GM12878 (cell line): ENCODE results near the gene CLCNKB. TPM values are rescaled to one million over a fixed set of nuclear protein-coding genes. Genes with fewer than 3 reads are reported as not detected.

Source experiments
- ATAC-seq: fragments of 200-7000 bp; cut with Tn5 transposase; 3 replicates; pipeline ENCODE4 v1.9.1; 2020; ENCODE audit warnings: mild to moderate bottlenecking, moderate library complexity
- BruUV-seq: library from RNA; stranded (reverse); fragments of 400-500 nt; replicated peaks from 2 replicates; lab custom pipeline; 2021; lab: Mats Ljungman, UMichigan
- CTCF ChIA-PET: fragments of 300-600 bp; sonication (Branson Sonifier 250); formaldehyde crosslinking; extraction: SDS; loops from one replicate; lab custom pipeline; 2021; ENCODE audit warnings: inconsistent platforms; lab: Yijun Ruan, JAX
- POLR2A ChIA-PET: fragments of 350-600 bp; formaldehyde crosslinking; extraction: SDS; loops from one replicate; lab custom pipeline; 2021; ENCODE audit warnings: inconsistent platforms; lab: Charles Lee
- RAD21 ChIA-PET: fragments of 300-600 bp; sonication (Branson Sonifier 250); formaldehyde crosslinking; loops from one replicate; lab custom pipeline; 2023; ENCODE audit warnings: antibody characterized with exemption; ENCODE audit not compliant: unreplicated experiment; lab: Charles Lee
- SMC1A ChIA-PET: fragments of 300-600 bp; sonication (Branson Sonifier 250); formaldehyde crosslinking; loops from one replicate; lab custom pipeline; 2023; ENCODE audit not compliant: unreplicated experiment, uncharacterized antibody; lab: Charles Lee
- DNase-seq: peaks from one replicate; pipeline ENCODE4 v3.0.0-alpha.2; 2011; ENCODE audit warnings: low read depth, low spot score
- FAIRE-seq: peaks from 3 replicates; lab custom pipeline; 2011; peaks lifted over from hg19 to GRCh38; lab: Jason Lieb, UNC
- H2AFZ ChIP-seq: 2 replicates; pipeline ENCODE4 v1.6.0; 2011; ENCODE audit warnings: low read depth, low read length, control low read depth; ENCODE audit not compliant: control insufficient read depth
- H3K27ac ChIP-seq: 2 replicates; pipeline ENCODE4 v1.5.1; 2011; ENCODE audit warnings: control low read depth; ENCODE audit not compliant: control insufficient read depth, insufficient read depth
- H3K27me3 ChIP-seq, 2 experiments: replicated peaks in 1 of 2; 2 replicates each; pipeline versions ENCODE4 v1.6.0 to v1.6.1; 2011; ENCODE audit warnings: low read length in 1 of 2; ENCODE audit not compliant: control insufficient read depth in 2 of 2, insufficient read depth in 2 of 2
- H3K36me3 ChIP-seq, 2 experiments: 2 replicates each; pipeline ENCODE4 v1.5.1; 2011; ENCODE audit warnings: low read length in 1 of 2; ENCODE audit not compliant: control insufficient read depth in 2 of 2, insufficient read depth in 2 of 2
- H3K4me1 ChIP-seq: 2 replicates; pipeline ENCODE4 v1.6.1; 2011; ENCODE audit warnings: mild to moderate bottlenecking, low read length, moderate library complexity, mixed read lengths; ENCODE audit not compliant: control insufficient read depth, insufficient read depth
- H3K4me2 ChIP-seq: 2 replicates; pipeline ENCODE4 v1.6.0; 2011; ENCODE audit warnings: control low read depth; ENCODE audit not compliant: control insufficient read depth, insufficient read depth
- H3K4me3 ChIP-seq: fragments of 200-600 bp; sonication (generic); 2 replicates; pipeline ENCODE4 v1.5.1; 2016
- H3K79me2 ChIP-seq: 2 replicates; pipeline ENCODE4 v1.6.0; 2011; ENCODE audit warnings: low read length; ENCODE audit not compliant: control insufficient read depth, insufficient read depth
- H3K9ac ChIP-seq: 2 replicates; pipeline ENCODE4 v1.8.0; 2011; ENCODE audit warnings: low read length, control low read depth, mixed read lengths; ENCODE audit not compliant: control insufficient read depth, insufficient read depth
- H3K9me3 ChIP-seq: replicated peaks from 3 replicates; pipeline ENCODE4 v1.5.1; 2011; ENCODE audit warnings: mild to moderate bottlenecking, low read length; ENCODE audit not compliant: control insufficient read depth, insufficient read depth
- H4K20me1 ChIP-seq: 2 replicates; pipeline ENCODE4 v1.6.0; 2011; ENCODE audit not compliant: control insufficient read depth, insufficient read depth
- BHLHE40 ChIP-seq, 2 experiments: fragments of 450-650 bp in 1 of 2; IDR thresholded peaks; 2 replicates each; pipeline ENCODE4 v1.6.1; 2011 to 2017; ENCODE audit warnings: low read depth in 2 of 2, borderline replicate concordance in 1 of 2, improper control_type of control experiment in 1 of 2, low read length in 1 of 2, mild to moderate bottlenecking in 1 of 2
- GATAD2B ChIP-seq: fragments of 450-650 bp; conservative IDR thresholded peaks from 2 replicates; pipeline ENCODE4 v1.6.1; 2017; ENCODE audit warnings: low read depth, mild to moderate bottlenecking, moderate library complexity
- HDGF ChIP-seq: fragments of 450-650 bp; IDR thresholded peaks from 2 replicates; pipeline ENCODE4 v1.6.1; 2016; ENCODE audit warnings: antibody characterized with exemption
- LARP7 ChIP-seq: fragments of 450-650 bp; IDR thresholded peaks from 2 replicates; pipeline ENCODE4 v1.6.1; 2017; ENCODE audit warnings: mild to moderate bottlenecking
- MTA2 ChIP-seq: fragments of 450-650 bp; IDR thresholded peaks from 2 replicates; pipeline ENCODE4 v1.6.1; 2016; ENCODE audit warnings: low read depth, mild to moderate bottlenecking, moderate library complexity
- POLR2A ChIP-seq: IDR thresholded peaks from 2 replicates; pipeline ENCODE4 v1.6.1; 2011; ENCODE audit warnings: low read depth, mild to moderate bottlenecking, low read length
- RUNX3 ChIP-seq: IDR thresholded peaks from 2 replicates; pipeline ENCODE4 v1.6.1; 2012; ENCODE audit warnings: low read length, inconsistent platforms
- SMC3 ChIP-seq: IDR thresholded peaks from 2 replicates; pipeline ENCODE4 v1.6.1; 2011; ENCODE audit warnings: low read length, improper control_type of control experiment, borderline replicate concordance
- STAT1 ChIP-seq: fragments of 450-650 bp; conservative IDR thresholded peaks from 2 replicates; pipeline ENCODE4 v1.6.1; 2014; ENCODE audit warnings: antibody characterized with exemption, mild to moderate bottlenecking
- TARDBP ChIP-seq: IDR thresholded peaks from 2 replicates; pipeline ENCODE4 v1.6.1; 2016; ENCODE audit warnings: borderline replicate concordance
- USF1 ChIP-seq: IDR thresholded peaks from 2 replicates; pipeline ENCODE4 v1.6.1; 2011; ENCODE audit warnings: borderline replicate concordance, low read depth, mild to moderate bottlenecking, moderate library complexity, mixed read lengths, low read length; ENCODE audit not compliant: insufficient read depth; ENCODE audit errors: extremely low read length
- WRNIP1 ChIP-seq: IDR thresholded peaks from 2 replicates; pipeline ENCODE4 v1.6.1; 2011; ENCODE audit warnings: low read depth, low read length, improper control_type of control experiment, borderline replicate concordance
- ZBTB11 ChIP-seq: fragments of 450-650 bp; formaldehyde crosslinking; IDR thresholded peaks from 2 replicates; pipeline ENCODE4 v1.5.0; 2022; ENCODE audit warnings: mild to moderate bottlenecking, missing genetic modification characterization
- ZBTB4 ChIP-seq: fragments of 450-650 bp; formaldehyde crosslinking; IDR thresholded peaks from 2 replicates; pipeline ENCODE4 v1.4.0; 2022; ENCODE audit warnings: mild to moderate bottlenecking, moderate library complexity
- ZNF384 ChIP-seq: IDR thresholded peaks from 2 replicates; pipeline ENCODE4 v1.6.1; 2012; ENCODE audit warnings: low read depth, mild to moderate bottlenecking, low read length, improper control_type of control experiment, borderline replicate concordance
- WGBS: methylation state at CpG from one replicate; pipeline ENCODE4 v1.1.6; 2016; ENCODE audit warnings: low lambda C conversion rate; ENCODE audit not compliant: insufficient replicate concordance, insufficient coverage; ENCODE audit errors: missing lambda C conversion rate; 5-methylcytosine and 5-hydroxymethylcytosine counted together
- in situ Hi-C: fragments of 300-500 bp; cut with MboI; formaldehyde crosslinking; loops from 9 replicates; pipeline ENCODE4 v1.14.3; 2018; ENCODE audit warnings: mixed read lengths
- intact Hi-C: fragments of 100-400 bp; cut with micrococcal nuclease; formaldehyde crosslinking; loops from one replicate; pipeline ENCODE4 v1.14.2; 2022; ENCODE audit not compliant: unreplicated experiment
- polyA plus RNA-seq, 11 experiments: library from polyadenylated mRNA; depleted of rRNA in 4 of 11; unstranded in 6 of 11; stranded (reverse) in 5 of 11; fragments of >200 nt; fragmentation: Nextera tagmentation in 4 of 11; fragmentation: Illumina TruSeq in 1 of 11; extraction: Ambion mirVana in 4 of 11; extraction: Trizol in 1 of 11; gene quantifications; 1 replicate in 1 of 11; 2 replicates in 10 of 11; pipeline versions ENCODE4 v1.2.1 to v1.2.3, GENCODE V29; 2011 to 2016; ENCODE audit warnings: inconsistent platforms in 2 of 11, missing spikeins in 2 of 11, low read depth in 1 of 11
- total RNA-seq, 4 experiments: library from RNA; depleted of rRNA in 3 of 4; stranded (reverse); fragments of >200 nt in 3 of 4; fragmentation: Illumina TruSeq in 1 of 4; extraction: Trizol in 1 of 4; gene quantifications; 2 replicates each; pipeline versions ENCODE4 v1.2.1 to v1.2.3, GENCODE V29; 2013 to 2021

The CLCNKB gene
- total and polyA plus RNA-seq, 10 of the 15 experiments (the other 5 are each of a cell fraction or from before 2014, with no cell fraction given) = 0.05 TPM; not detected in 9

GRCh38 chr1:16082283-16083038, 38.9 kb downstream of the CLCNKB start:
- in situ Hi-C loops = loop anchor here (5.0 kb wide), 1 partner anchor 100 kb away; no protein-coding TSS in a partner anchor
- Histone ChIP-seq H3K9me3 (no peaks in the 10 kb centered on the region), H3K4me3 (no peak overlapping the region), H3K4me1 (peaks cover 8% of the 10 kb centered on the region), H3K27ac (no peak overlapping the region), H3K36me3 (no peaks in the 10 kb centered on the region), H3K79me2 (no peaks in the 10 kb centered on the region), H3K27me3 (no peaks in the 10 kb centered on the region), H3K4me2 (no peak overlapping the region), H2AFZ (no peak overlapping the region), H3K9ac (no peak overlapping the region), H4K20me1 (no peaks in the 10 kb centered on the region)
- no peak for DNase-seq
- ChIA-PET POLR2A (interaction anchor here (0.8 kb wide), 2 partner anchors 279 to 283 kb away, joined by 3 to 4 read pairs; no protein-coding TSS in a partner anchor), SMC1A (interaction anchor here (0.8 to 5.1 kb wide), 5 partner anchors 99 to 282 kb away, joined by 3 to 49 read pairs (median 5); no protein-coding TSS in a partner anchor), CTCF (interaction anchor here (0.6 to 10.0 kb wide), 32 partner anchors 9 to 534 kb away, joined by 3 to 375 read pairs (median 4); partner anchors contain the start of genes EPHA2 and FAM131C), RAD21 (interaction anchor here (0.6 to 9.7 kb wide), 16 partner anchors 11 to 281 kb away, joined by 3 to 223 read pairs (median 3); partner anchors contain the start of gene CPLANE2)
- whole genome bisulfite sequencing = 37% methylated on average over 9 of the region's 9 CpGs
- BruUV-seq = no TSS peak
- intact Hi-C loops = loop anchor here (1.0 kb wide), 1 partner anchor 162 kb away; no protein-coding TSS in a partner anchor
- peak; percentile 96 for FAIRE-seq
- peak; percentile 71 for ATAC-seq
- no peak for TF ChIP-seq USF1
- no peak for TF ChIP-seq RUNX3
- TF ChIP-seq HDGF = no peak
- TF ChIP-seq ZBTB4 (CRISPR knock-in tag) = no peak
- no peak for TF ChIP-seq GATAD2B
- TF ChIP-seq BHLHE40 (IDR thresholded peaks at IDR 0.05; ENCODE audit: borderline replicate concordance in 1 of 2, low read depth in 2 of 2, low read length in 1 of 2) = 0 out of 4 replicates have a peak, but pooled peaks of 1 of the 2 experiments have one; percentile 10
- TF ChIP-seq POLR2A = no peak
- no peak for TF ChIP-seq TARDBP
- TF ChIP-seq WRNIP1 = no peak
- no peak for TF ChIP-seq ZNF384
- no peak for TF ChIP-seq MTA2
- no peak for TF ChIP-seq STAT1
- TF ChIP-seq LARP7 = no peak
- TF ChIP-seq ZBTB11 (CRISPR knock-in tag) = no peak
- peak; percentile 90 for TF ChIP-seq SMC3
